Measurements from ENCODE around the gene FABP2. TPM values are rescaled to one million over a fixed set of nuclear protein-coding genes. Genes with fewer than 3 reads are reported as not detected.

FABP2 gene
- polyA plus RNA-seq, 1 donor (not counting 4 experiments of a cell fraction or from before 2014, with no cell fraction given), result not detected

GRCh38 chr4:119304431-119304830 lies 17.5 kb downstream of the FABP2 start:
- H3K9me3 ChIP-seq (ENCODE audit: control insufficient read depth, low read depth, low read length), result no peaks in the 10 kb centered on the region
- DNase-seq (ENCODE audit: low read depth, low spot score), result no peak
- no peak overlapping the region for H3K4me2 ChIP-seq (ENCODE audit: control insufficient read depth, extremely low read depth, insufficient read depth, low read depth, low read length)
- dilution Hi-C loops (cut with MboI; ENCODE audit: extremely low pct_ligation_motif_present, low sequenced_read_pairs), result no loop called here
- no peak overlapping the region for H3K27ac ChIP-seq (ENCODE audit: control insufficient read depth, insufficient read depth, low read length)
- no peaks in the 10 kb centered on the region for H3K9me1 ChIP-seq (ENCODE audit: control insufficient read depth, extremely low read depth, insufficient read depth, low read length)
- no peak overlapping the region for H3K4me3 ChIP-seq (ENCODE audit: control insufficient read depth in 2 of 3, extremely low read depth in 1 of 3, insufficient read depth in 2 of 3, low read depth in 1 of 3, low read length in 3 of 3)
- peaks cover 2% of the 10 kb centered on the region for H3K4me1 ChIP-seq (ENCODE audit: control insufficient read depth, extremely low read depth, insufficient read depth, low read length)
- no peak overlapping the region for H2AFZ ChIP-seq (ENCODE audit: control insufficient read depth, low read length)
- H3K79me2 ChIP-seq (ENCODE audit: control insufficient read depth, insufficient read depth, low read length), result peaks cover 8% of the 10 kb centered on the region
- no peak overlapping the region for H3K9ac ChIP-seq (ENCODE audit: control insufficient read depth, extremely low read depth, insufficient read depth, low read length)
- no peak for FAIRE-seq
- H4K20me1 ChIP-seq (ENCODE audit: control insufficient read depth, extremely low read depth, insufficient read depth, low read length), result no peaks in the 10 kb centered on the region
- TF ChIP-seq CTCF (optimal IDR thresholded peaks at IDR 0.05 in 1 of 3, IDR thresholded peaks at IDR 0.05 in 1 of 3, conservative IDR thresholded peaks at IDR 0.05 in 1 of 3; ENCODE audit: extremely low read depth in 1 of 3, insufficient read depth in 2 of 3, low read length in 3 of 3) (no peak), EZH2 (IDR thresholded peaks at IDR 0.05; ENCODE audit: low read length) (no peak)
- no peaks in the 10 kb centered on the region for H3K27me3 ChIP-seq (ENCODE audit: control insufficient read depth, extremely low read depth, insufficient read depth, low read length)
- no peaks in the 10 kb centered on the region for H3K36me3 ChIP-seq (ENCODE audit: control insufficient read depth in 2 of 2, extremely low read depth in 1 of 2, insufficient read depth in 2 of 2, low read length in 2 of 2)

- Histone ChIP-seq H4K20me1 (ENCODE audit: control insufficient read depth, extremely low read depth, insufficient read depth, low read length) (no peaks in the 10 kb centered on the region), H3K36me3 (ENCODE audit: control insufficient read depth in 2 of 2, extremely low read depth in 1 of 2, insufficient read depth in 2 of 2, low read length in 2 of 2) (peaks cover 0 to 1% of the 10 kb centered on the region in 2 experiments), H3K9me3 (ENCODE audit: control insufficient read depth, low read depth, low read length) (no peaks in the 10 kb centered on the region), H2AFZ (ENCODE audit: control insufficient read depth, low read length) (no peak overlapping the region), H3K27me3 (ENCODE audit: control insufficient read depth, extremely low read depth, insufficient read depth, low read length) (no peaks in the 10 kb centered on the region), H3K79me2 (ENCODE audit: control insufficient read depth, insufficient read depth, low read length) (peaks cover 15% of the 10 kb centered on the region), H3K4me2 (ENCODE audit: control insufficient read depth, extremely low read depth, insufficient read depth, low read depth, low read length) (no peak overlapping the region), H3K4me1 (ENCODE audit: control insufficient read depth, extremely low read depth, insufficient read depth, low read length) (peaks cover 3% of the 10 kb centered on the region), H3K9ac (ENCODE audit: control insufficient read depth, extremely low read depth, insufficient read depth, low read length) (no peak overlapping the region), H3K27ac (ENCODE audit: control insufficient read depth, insufficient read depth, low read length) (no peak overlapping the region), H3K4me3 (ENCODE audit: control insufficient read depth in 2 of 3, extremely low read depth in 1 of 3, insufficient read depth in 2 of 3, low read depth in 1 of 3, low read length in 3 of 3) (no peak overlapping the region), H3K9me1 (ENCODE audit: control insufficient read depth, extremely low read depth, insufficient read depth, low read length) (no peaks in the 10 kb centered on the region)
- no peak for FAIRE-seq
- DNase-seq (ENCODE audit: low read depth, low spot score), result no peak
- dilution Hi-C loops (cut with MboI; ENCODE audit: extremely low pct_ligation_motif_present, low sequenced_read_pairs), result no loop called here
- TF ChIP-seq CTCF (optimal IDR thresholded peaks at IDR 0.05 in 1 of 3, IDR thresholded peaks at IDR 0.05 in 1 of 3, conservative IDR thresholded peaks at IDR 0.05 in 1 of 3; ENCODE audit: extremely low read depth in 1 of 3, insufficient read depth in 2 of 3, low read length in 3 of 3) (no peak), EZH2 (IDR thresholded peaks at IDR 0.05; ENCODE audit: low read length) (no peak)
Measured at GRCh38 chr4:119303587-119304305, 18.2 kb downstream of the FABP2 start.

All from keratinocyte (primary cell).